OCI-LY7 (cell line): ENCODE results near the gene DDX10.

Source experiments
- EZH2phosphoT487 ChIP-seq: fragments of 200-600 bp; sonication (generic); IDR thresholded peaks from 2 replicates; pipeline ENCODE4 v1.6.1; 2018; ENCODE audit warnings: low read depth, borderline replicate concordance, mild to moderate bottlenecking, mixed run types, antibody characterized with exemption, low read length, moderate library complexity, mixed read lengths
- TF ChIP-seq, protein P1 (sequence below): fragments of 200-600 bp; sonication (generic); conservative IDR thresholded peaks from 2 replicates; pipeline ENCODE4 v1.5.1; 2014; ENCODE audit warnings: mild to moderate bottlenecking, antibody characterized with exemption, low read length, moderate library complexity, mixed read lengths

DNA sequence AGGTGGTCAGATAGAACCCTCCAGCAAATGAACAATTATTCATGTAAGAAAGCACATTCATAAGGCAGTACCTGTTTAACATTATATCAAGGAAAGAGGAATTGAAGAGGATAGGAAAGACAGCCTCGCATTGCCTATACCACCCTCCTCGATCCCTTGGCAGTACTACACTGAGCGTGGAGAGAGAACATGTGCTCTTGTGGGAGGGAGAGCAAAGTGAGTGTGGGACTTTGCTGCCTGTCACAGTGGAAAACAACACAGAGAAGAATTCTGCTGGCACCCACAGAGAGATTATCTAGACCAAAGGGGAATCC lies 17.5 kb upstream of the DDX10 start:
- TF ChIP-seq, protein P1, sequence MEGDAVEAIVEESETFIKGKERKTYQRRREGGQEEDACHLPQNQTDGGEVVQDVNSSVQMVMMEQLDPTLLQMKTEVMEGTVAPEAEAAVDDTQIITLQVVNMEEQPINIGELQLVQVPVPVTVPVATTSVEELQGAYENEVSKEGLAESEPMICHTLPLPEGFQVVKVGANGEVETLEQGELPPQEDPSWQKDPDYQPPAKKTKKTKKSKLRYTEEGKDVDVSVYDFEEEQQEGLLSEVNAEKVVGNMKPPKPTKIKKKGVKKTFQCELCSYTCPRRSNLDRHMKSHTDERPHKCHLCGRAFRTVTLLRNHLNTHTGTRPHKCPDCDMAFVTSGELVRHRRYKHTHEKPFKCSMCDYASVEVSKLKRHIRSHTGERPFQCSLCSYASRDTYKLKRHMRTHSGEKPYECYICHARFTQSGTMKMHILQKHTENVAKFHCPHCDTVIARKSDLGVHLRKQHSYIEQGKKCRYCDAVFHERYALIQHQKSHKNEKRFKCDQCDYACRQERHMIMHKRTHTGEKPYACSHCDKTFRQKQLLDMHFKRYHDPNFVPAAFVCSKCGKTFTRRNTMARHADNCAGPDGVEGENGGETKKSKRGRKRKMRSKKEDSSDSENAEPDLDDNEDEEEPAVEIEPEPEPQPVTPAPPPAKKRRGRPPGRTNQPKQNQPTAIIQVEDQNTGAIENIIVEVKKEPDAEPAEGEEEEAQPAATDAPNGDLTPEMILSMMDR, result no peak
- TF ChIP-seq EZH2phosphoT487, result no peak
